ENCODE data around the gene CDA.

CDA gene

DNA sequence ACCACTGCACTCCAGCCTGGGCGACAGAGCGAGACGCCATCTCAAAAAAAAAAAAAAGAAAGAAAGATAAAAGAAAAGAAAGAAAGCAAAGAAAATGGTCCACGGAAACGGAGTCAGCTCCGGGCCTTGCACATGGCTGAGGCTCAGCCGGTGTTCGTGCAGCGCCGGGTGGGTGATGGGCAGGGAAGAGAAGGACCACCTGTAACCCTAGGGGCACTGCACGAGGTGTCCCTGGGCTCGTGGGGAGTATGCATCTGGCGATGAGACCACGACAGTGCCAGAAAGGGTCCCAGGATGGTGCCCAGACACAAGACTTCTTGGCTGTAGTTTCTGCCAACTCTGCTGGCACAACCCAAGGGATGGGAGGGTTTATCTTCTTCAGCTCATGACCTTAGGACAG is 5.8 kb downstream of the CDA start:
- no peak for DNase-seq (ENCODE audit: low read depth in 2 of 2)
- TF ChIP-seq, protein P1, sequence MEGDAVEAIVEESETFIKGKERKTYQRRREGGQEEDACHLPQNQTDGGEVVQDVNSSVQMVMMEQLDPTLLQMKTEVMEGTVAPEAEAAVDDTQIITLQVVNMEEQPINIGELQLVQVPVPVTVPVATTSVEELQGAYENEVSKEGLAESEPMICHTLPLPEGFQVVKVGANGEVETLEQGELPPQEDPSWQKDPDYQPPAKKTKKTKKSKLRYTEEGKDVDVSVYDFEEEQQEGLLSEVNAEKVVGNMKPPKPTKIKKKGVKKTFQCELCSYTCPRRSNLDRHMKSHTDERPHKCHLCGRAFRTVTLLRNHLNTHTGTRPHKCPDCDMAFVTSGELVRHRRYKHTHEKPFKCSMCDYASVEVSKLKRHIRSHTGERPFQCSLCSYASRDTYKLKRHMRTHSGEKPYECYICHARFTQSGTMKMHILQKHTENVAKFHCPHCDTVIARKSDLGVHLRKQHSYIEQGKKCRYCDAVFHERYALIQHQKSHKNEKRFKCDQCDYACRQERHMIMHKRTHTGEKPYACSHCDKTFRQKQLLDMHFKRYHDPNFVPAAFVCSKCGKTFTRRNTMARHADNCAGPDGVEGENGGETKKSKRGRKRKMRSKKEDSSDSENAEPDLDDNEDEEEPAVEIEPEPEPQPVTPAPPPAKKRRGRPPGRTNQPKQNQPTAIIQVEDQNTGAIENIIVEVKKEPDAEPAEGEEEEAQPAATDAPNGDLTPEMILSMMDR (IDR thresholded peaks at IDR 0.05; ENCODE audit: low read depth, low read length): no peak
- no peak overlapping the region for H3K4me3 ChIP-seq (replicated peaks in 1 of 2; ENCODE audit: low read depth in 2 of 2, low read length in 2 of 2)

- TF ChIP-seq, protein P1 (IDR thresholded peaks at IDR 0.05; ENCODE audit: low read depth, low read length): no peak
- DNase-seq (ENCODE audit: low read depth in 2 of 2): no peak
Observed at GRCh38 chr1:20596106-20596505, 7.2 kb downstream of the CDA start.

DNA sequence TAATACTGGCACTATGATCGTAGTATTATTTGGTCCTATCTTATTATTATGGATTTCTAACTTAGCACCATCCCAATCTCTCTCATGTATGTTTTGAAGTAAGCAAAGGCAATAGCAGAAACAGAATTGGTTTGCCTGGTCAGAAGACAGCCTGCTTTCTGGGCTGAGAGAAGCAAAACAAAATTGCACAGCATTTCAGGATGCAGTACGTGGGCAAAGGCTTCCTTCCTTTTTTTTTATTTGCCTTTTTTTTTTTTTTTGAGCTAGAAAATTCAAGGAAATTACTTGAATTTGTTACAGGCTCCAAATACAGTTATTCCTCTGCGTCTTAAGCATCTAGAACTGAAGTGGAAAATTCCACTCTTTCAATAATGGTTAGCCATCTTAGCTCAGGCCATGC is 8.8 kb downstream of the CDA start:
- TF ChIP-seq, protein P1 (IDR thresholded peaks at IDR 0.05; ENCODE audit: low read depth, low read length): no peak
- DNase-seq (ENCODE audit: low read depth in 2 of 2): no peak
- H3K4me3 ChIP-seq (replicated peaks in 1 of 2; ENCODE audit: low read depth in 2 of 2, low read length in 2 of 2): no peak overlapping the region

More at GRCh38 chr1:20596106-20596505, 7.2 kb downstream of the CDA start:
- no peak overlapping the region for H3K4me3 ChIP-seq (replicated peaks in 1 of 2; ENCODE audit: low read depth in 2 of 2, low read length in 2 of 2)

GRCh38 chr1:20600156-20600555 is 11.3 kb downstream of the CDA start:
- no peak overlapping the region for H3K4me3 ChIP-seq (replicated peaks in 1 of 2; ENCODE audit: low read depth in 2 of 2, low read length in 2 of 2)
- TF ChIP-seq, protein P1 (IDR thresholded peaks at IDR 0.05; ENCODE audit: low read depth, low read length): no peak
- no peak for DNase-seq (ENCODE audit: low read depth in 2 of 2)

GRCh38 chr1:20601129-20601825 is 12.4 kb downstream of the CDA start:
- DNase-seq (ENCODE audit: low read depth in 2 of 2): peak in 1 of 2 donors; percentile 85
- TF ChIP-seq, protein P1 (IDR thresholded peaks at IDR 0.05; ENCODE audit: low read depth, low read length): no peak

GRCh38 chr1:20602851-20603450 is 14.1 kb downstream of the CDA start:
- DNase-seq (ENCODE audit: low read depth in 2 of 2): peak in 1 of 2 donors; percentile 65
- H3K4me3 ChIP-seq (replicated peaks in 1 of 2; ENCODE audit: low read depth in 2 of 2, low read length in 2 of 2): no peak overlapping the region
- TF ChIP-seq, protein P1 (IDR thresholded peaks at IDR 0.05; ENCODE audit: low read depth, low read length): no peak

More at GRCh38 chr1:20601129-20601825, 12.4 kb downstream of the CDA start:
- H3K4me3 ChIP-seq (replicated peaks in 1 of 2; ENCODE audit: low read depth in 2 of 2, low read length in 2 of 2): no peak overlapping the region
